HG03097 (cell line): ENCODE measurements around the gene ZIC4.

Experiments
- ATAC-seq: cut with Tn5 transposase; IDR thresholded peaks from one replicate; pipeline ENCODE4 v1.9.1; 2021; ENCODE audit not compliant: unreplicated experiment, low FRiP score

ZIC4 gene

GRCh38 chr3:147377412-147378367 is 28.7 kb downstream of the ZIC4 start:
- no peak for ATAC-seq

GRCh38 chr3:147373301-147373700 is 33.0 kb downstream of the ZIC4 start:
- no peak for ATAC-seq

GRCh38 chr3:147372525-147373027 is 33.8 kb downstream of the ZIC4 start:
- ATAC-seq = no peak

- no peak for ATAC-seq
These were observed 34.5 kb downstream of the ZIC4 start for GRCh38 chr3:147371771-147372340.

GRCh38 chr3:147371140-147371539 is 35.2 kb downstream of the ZIC4 start:
- ATAC-seq = no peak

GRCh38 chr3:147370349-147370748 is 36.0 kb downstream of the ZIC4 start:
- ATAC-seq = no peak

GRCh38 chr3:147369661-147370123 is 36.7 kb downstream of the ZIC4 start:
- ATAC-seq = no peak

- ATAC-seq = no peak
These were observed 37.1 kb downstream of the ZIC4 start for GRCh38 chr3:147369231-147369630.

- ATAC-seq = no peak
These were observed 37.7 kb downstream of the ZIC4 start for GRCh38 chr3:147368561-147369221.

GRCh38 chr3:147368151-147368550 is 38.2 kb downstream of the ZIC4 start:
- no peak for ATAC-seq

- ATAC-seq = no peak
These were observed 38.7 kb downstream of the ZIC4 start for GRCh38 chr3:147367676-147368075.

- ATAC-seq = no peak
These were observed 40.9 kb downstream of the ZIC4 start for GRCh38 chr3:147365196-147366115.

- no peak for ATAC-seq
These were observed 41.6 kb downstream of the ZIC4 start for GRCh38 chr3:147364771-147365170.

GRCh38 chr3:147361454-147362420 is 44.6 kb downstream of the ZIC4 start:
- ATAC-seq = no peak

GRCh38 chr3:147360646-147361453 is 45.5 kb downstream of the ZIC4 start:
- ATAC-seq = no peak

GRCh38 chr3:147360051-147360439 is 46.3 kb downstream of the ZIC4 start:
- ATAC-seq = no peak

- no peak for ATAC-seq
These were observed 46.9 kb downstream of the ZIC4 start for GRCh38 chr3:147359177-147360050.
